ENCODE results near the gene HERPUD1.

Gene HERPUD1

DNA sequence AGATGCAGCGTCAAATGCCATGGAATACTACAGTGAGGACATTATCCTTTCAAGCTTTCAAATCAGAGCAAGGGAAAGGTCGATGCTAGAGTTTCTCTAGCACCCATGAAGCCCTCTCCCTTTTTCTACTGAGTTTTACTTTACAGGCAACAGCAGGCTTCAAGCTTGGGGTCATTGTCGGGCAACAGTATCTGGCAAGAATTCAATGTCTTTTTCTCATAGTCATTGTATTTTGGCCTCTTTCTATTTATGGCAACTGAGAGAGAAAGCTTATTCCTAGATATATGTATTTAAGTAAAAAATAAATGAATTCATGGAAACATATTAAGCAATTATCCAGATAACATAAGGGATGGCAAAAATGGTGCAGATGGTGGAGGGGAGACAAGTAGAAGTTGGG, 29.4 kb downstream of the HERPUD1 start:
- no peak for FAIRE-seq
- no peak for DNase-seq (ENCODE audit: insufficient read length, low spot score)
- TF ChIP-seq, protein P1, sequence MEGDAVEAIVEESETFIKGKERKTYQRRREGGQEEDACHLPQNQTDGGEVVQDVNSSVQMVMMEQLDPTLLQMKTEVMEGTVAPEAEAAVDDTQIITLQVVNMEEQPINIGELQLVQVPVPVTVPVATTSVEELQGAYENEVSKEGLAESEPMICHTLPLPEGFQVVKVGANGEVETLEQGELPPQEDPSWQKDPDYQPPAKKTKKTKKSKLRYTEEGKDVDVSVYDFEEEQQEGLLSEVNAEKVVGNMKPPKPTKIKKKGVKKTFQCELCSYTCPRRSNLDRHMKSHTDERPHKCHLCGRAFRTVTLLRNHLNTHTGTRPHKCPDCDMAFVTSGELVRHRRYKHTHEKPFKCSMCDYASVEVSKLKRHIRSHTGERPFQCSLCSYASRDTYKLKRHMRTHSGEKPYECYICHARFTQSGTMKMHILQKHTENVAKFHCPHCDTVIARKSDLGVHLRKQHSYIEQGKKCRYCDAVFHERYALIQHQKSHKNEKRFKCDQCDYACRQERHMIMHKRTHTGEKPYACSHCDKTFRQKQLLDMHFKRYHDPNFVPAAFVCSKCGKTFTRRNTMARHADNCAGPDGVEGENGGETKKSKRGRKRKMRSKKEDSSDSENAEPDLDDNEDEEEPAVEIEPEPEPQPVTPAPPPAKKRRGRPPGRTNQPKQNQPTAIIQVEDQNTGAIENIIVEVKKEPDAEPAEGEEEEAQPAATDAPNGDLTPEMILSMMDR (IDR thresholded peaks at IDR 0.05; ENCODE audit: insufficient read depth, missing control alignments): no peak

GRCh38 chr16:56961851-56962281, 29.9 kb downstream of the HERPUD1 start, which contains the start of gene CETP:
TSS of gene CETP (plus strand) at chr16:56961950. CDS start at chr16:56961980, 30 bp downstream.
- FAIRE-seq (no peak), DNase-seq (ENCODE audit: insufficient read length, low spot score) (no peak)
- TF ChIP-seq, protein P1 (IDR thresholded peaks at IDR 0.05; ENCODE audit: insufficient read depth, missing control alignments): no peak

DNA sequence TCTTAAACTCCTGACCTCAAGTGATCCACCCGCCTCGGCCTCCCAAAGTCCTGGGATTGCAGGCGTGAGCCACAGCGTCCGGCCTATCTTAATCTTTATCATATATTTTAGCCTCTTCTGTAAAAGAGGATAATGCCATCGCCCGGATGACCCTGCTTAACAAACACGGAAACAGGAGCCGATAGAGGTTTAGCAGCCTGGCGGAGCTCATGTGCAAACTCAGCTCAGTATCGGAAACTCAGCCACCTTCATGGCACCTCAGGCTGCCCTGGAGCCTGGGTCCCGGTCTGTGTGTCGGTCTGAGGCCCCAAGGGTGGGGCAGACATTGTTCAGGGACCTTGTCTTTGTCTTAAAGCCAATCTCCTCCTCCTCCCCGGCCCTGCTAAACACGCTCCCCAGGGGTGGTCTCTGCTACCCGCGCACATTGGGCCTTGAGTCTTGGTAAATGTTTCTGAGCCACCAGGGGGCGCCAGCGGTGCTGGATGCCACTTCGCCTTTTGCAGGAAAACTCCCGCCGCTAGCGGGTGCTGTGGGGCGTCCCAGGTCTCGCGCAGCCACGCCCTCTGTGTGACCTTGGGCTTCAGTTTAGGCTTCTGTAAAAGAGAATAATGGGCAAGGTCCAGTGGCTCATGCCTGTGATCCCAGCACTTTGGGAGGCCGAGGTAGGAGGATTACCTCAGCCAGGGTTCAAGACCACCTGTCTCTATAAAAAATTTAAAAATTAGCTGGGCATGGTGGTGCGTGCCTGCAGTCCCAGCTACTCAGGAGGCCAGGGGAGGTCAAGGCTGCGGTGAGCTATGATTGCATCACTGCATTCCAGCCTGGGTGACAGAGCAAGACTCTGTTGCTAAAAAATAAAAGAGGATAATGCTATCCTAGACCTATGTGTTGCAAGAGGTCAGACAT, 32.6 kb downstream of the HERPUD1 start:
- TF ChIP-seq, protein P1 (IDR thresholded peaks at IDR 0.05; ENCODE audit: insufficient read depth, missing control alignments): peak; percentile 87
- DNase-seq (ENCODE audit: insufficient read length, low spot score) (no peak), FAIRE-seq (no peak)

- TF ChIP-seq, protein P1 (IDR thresholded peaks at IDR 0.05; ENCODE audit: insufficient read depth, missing control alignments): no peak
- FAIRE-seq (no peak), DNase-seq (ENCODE audit: insufficient read length, low spot score) (no peak)
These were observed 33.5 kb downstream of the HERPUD1 start for GRCh38 chr16:56965149-56966092.

DNA sequence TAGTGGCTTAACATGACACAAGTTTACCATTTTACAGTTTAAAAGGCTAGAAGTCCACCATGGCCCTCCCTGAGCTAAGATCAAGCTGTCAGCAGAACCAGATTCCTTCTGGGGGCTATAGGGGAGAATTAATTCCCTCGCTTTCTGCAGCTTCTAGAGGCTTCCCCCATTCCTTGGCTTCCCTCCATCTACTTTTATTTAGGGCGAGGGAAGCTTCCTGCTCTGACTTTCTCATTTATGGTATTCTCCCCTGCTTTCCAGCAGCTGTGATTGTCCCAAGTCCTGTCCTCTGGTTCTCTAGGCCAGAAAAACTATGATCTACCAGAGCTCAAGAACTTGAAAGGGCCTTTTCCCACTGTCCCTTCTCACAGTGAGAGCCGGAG, 34.1 kb downstream of the HERPUD1 start:
- DNase-seq (ENCODE audit: insufficient read length, low spot score) (no peak), FAIRE-seq (no peak)
- TF ChIP-seq, protein P1 (IDR thresholded peaks at IDR 0.05; ENCODE audit: insufficient read depth, missing control alignments): no peak

- no peak for DNase-seq (ENCODE audit: insufficient read length, low spot score)
- TF ChIP-seq, protein P1 (IDR thresholded peaks at IDR 0.05; ENCODE audit: insufficient read depth, missing control alignments): no peak
- no peak for FAIRE-seq
These were observed 35.8 kb downstream of the HERPUD1 start for GRCh38 chr16:56967733-56968132.

All from D721Med (cell line).